Upper lobe of right lung (tissue), 1 donor: Measurements from ENCODE around the gene TNIP2. TPM values are rescaled to one million over a fixed set of nuclear protein-coding genes. Genes with fewer than 3 reads are reported as not detected.
"Not testable (repeated sequence)": the region's sequence is repeated elsewhere in the genome, so short reads cannot be mapped to it uniquely, and the experiment has no call there.

Source experiments
- ATAC-seq: fragments of 200-7000 bp; cut with Tn5 transposase; one replicate; pipeline ENCODE4 v1.9.1; 2020; ENCODE audit warnings: mild to moderate bottlenecking, moderate library complexity
- DNase-seq: peaks from one replicate; pipeline ENCODE4 v3.0.0-alpha.2; 2020
- H3K27ac ChIP-seq: fragments of 200-600 bp; one replicate; pipeline ENCODE4 v1.8.0; 2022
- H3K27me3 ChIP-seq: fragments of 200-600 bp; one replicate; pipeline ENCODE4 v1.8.0; 2022; ENCODE audit warnings: mild to moderate bottlenecking
- H3K36me3 ChIP-seq: fragments of 200-600 bp; one replicate; pipeline ENCODE4 v1.8.0; 2022
- H3K4me1 ChIP-seq: fragments of 200-600 bp; one replicate; pipeline ENCODE4 v1.8.0; 2022
- H3K4me3 ChIP-seq: fragments of 200-600 bp; one replicate; pipeline ENCODE4 v1.8.0; 2022; ENCODE audit warnings: mild to moderate bottlenecking
- H3K9me3 ChIP-seq: fragments of 200-600 bp; one replicate; pipeline ENCODE4 v1.8.0; 2022
- CTCF ChIP-seq: fragments of 200-600 bp; IDR thresholded peaks from one replicate; pipeline ENCODE4 v1.8.0; 2022; ENCODE audit warnings: antibody characterized with exemption
- intact Hi-C: fragments of 100-400 bp; cut with DNase I; formaldehyde crosslinking; loops from one replicate; pipeline ENCODE4 v1.11.0; 2022
- total RNA-seq: library from RNA; stranded (reverse); fragmentation: NEBNext Ultra II Directional; extraction: Animal tissue kit (Norgen Biotek cat#: 25700); gene quantifications from one replicate; pipeline ENCODE4 v1.2.1, GENCODE V29; 2021
- donor health status: DM: no; HTN: yes; CAD: no; lungs with severe emphysema.

Gene TNIP2
- total RNA-seq, 1 donor from 2014 or later: 43.4 TPM

GRCh38 chr4:2783790-2784189, 27.7 kb upstream of the TNIP2 start:
- no peaks in the 10 kb centered on the region for H3K36me3 ChIP-seq
- no peaks in the 10 kb centered on the region for H3K9me3 ChIP-seq
- H3K4me3 ChIP-seq: no peak overlapping the region
- peaks cover 17% of the 10 kb centered on the region for H3K4me1 ChIP-seq
- no peaks in the 10 kb centered on the region for H3K27me3 ChIP-seq
- ATAC-seq (no peak), DNase-seq (no peak)
- no peak overlapping the region for H3K27ac ChIP-seq
- no peak for TF ChIP-seq CTCF
- intact Hi-C loops: no loop called here

GRCh38 chr4:2781911-2782310, 25.8 kb upstream of the TNIP2 start:
- DNase-seq (peak; percentile 13), ATAC-seq (no peak)
- Histone ChIP-seq H3K4me1 (peaks cover 5% of the 10 kb centered on the region), H3K27ac (no peak overlapping the region), H3K27me3 (no peaks in the 10 kb centered on the region), H3K4me3 (no peak overlapping the region), H3K36me3 (no peaks in the 10 kb centered on the region), H3K9me3 (no peaks in the 10 kb centered on the region)
- TF ChIP-seq CTCF: no peak
- intact Hi-C loops: no loop called here

- ATAC-seq, H3K4me1 ChIP-seq, H3K36me3 ChIP-seq, intact Hi-C loops, H3K9me3 ChIP-seq, DNase-seq, H3K27me3 ChIP-seq, H3K4me3 ChIP-seq, H3K27ac ChIP-seq: not testable (repeated sequence)
Observed at GRCh38 chr4:2780643-2781042, 24.5 kb upstream of the TNIP2 start.

- Histone ChIP-seq H3K9me3 (no peaks in the 10 kb centered on the region), H3K4me1 (peaks cover 6% of the 10 kb centered on the region), H3K27ac (no peak overlapping the region), H3K36me3 (no peaks in the 10 kb centered on the region), H3K27me3 (no peaks in the 10 kb centered on the region), H3K4me3 (no peak overlapping the region)
- DNase-seq: no peak
- intact Hi-C loops: no loop called here
- no peak for ATAC-seq
- TF ChIP-seq CTCF: no peak
Observed at GRCh38 chr4:2771264-2771663, 15.1 kb upstream of the TNIP2 start.

- no peak for ATAC-seq
- no peak overlapping the region for H3K27ac ChIP-seq
- intact Hi-C loops: loop anchor here (10.0 kb wide), 2 partner anchors 76 to 156 kb away; partner anchors contain the start of gene ADD1
- no peaks in the 10 kb centered on the region for H3K27me3 ChIP-seq
- no peaks in the 10 kb centered on the region for H3K9me3 ChIP-seq
- DNase-seq: no peak
- no peaks in the 10 kb centered on the region for H3K36me3 ChIP-seq
- H3K4me3 ChIP-seq: no peak overlapping the region
- H3K4me1 ChIP-seq: peaks cover 6% of the 10 kb centered on the region
- TF ChIP-seq CTCF: no peak
Observed at GRCh38 chr4:2768921-2769336, 12.8 kb upstream of the TNIP2 start.

GRCh38 chr4:2768124-2768523, 12.0 kb upstream of the TNIP2 start:
- Histone ChIP-seq H3K4me3 (no peak overlapping the region), H3K4me1 (peaks cover 6% of the 10 kb centered on the region), H3K27ac (no peak overlapping the region), H3K27me3 (no peaks in the 10 kb centered on the region), H3K36me3 (no peaks in the 10 kb centered on the region), H3K9me3 (no peaks in the 10 kb centered on the region)
- no peak for TF ChIP-seq CTCF
- ATAC-seq (no peak), DNase-seq (no peak)
- intact Hi-C loops: loop anchor here (10.0 kb wide), 2 partner anchors 77 to 157 kb away; partner anchors contain the start of gene ADD1
